Body of pancreas (tissue), 4 donors: ENCODE data around the gene OR2W3. TPM values are rescaled to one million over a fixed set of nuclear protein-coding genes. Genes with fewer than 3 reads are reported as not detected.

Experiments used
- ATAC-seq: fragments of 150-250 bp; one replicate; pipeline ENCODE4 v1.9.1; 2016
- DNase-seq, 4 donors: peaks; one replicate each; pipeline ENCODE4 v3.0.0-alpha.2; 2019
- H3K27ac ChIP-seq, 4 donors: fragments of 200-600 bp; sonication (generic); 1 replicate in 3 of 4; 2 replicates in 1 of 4; pipeline versions ENCODE4 v1.5.1 to v1.6.1; 2016 to 2019; ENCODE audit warnings: mild to moderate bottlenecking in 1 of 4, mixed read lengths in 1 of 4, moderate library complexity in 1 of 4
- H3K27me3 ChIP-seq, 2 donors: fragments of 200-600 bp; sonication (generic); one replicate each; pipeline ENCODE4 v1.6.0; 2016; ENCODE audit warnings: mild to moderate bottlenecking in 1 of 2
- H3K36me3 ChIP-seq, 2 donors: fragments of 200-600 bp; sonication (generic); replicated peaks in 1 of 2; 2 replicates each; pipeline ENCODE4 v1.5.1; 2016; ENCODE audit warnings: low read depth in 2 of 2; ENCODE audit not compliant: insufficient read depth in 1 of 2
- H3K4me1 ChIP-seq: fragments of 200-600 bp; sonication (generic); one replicate; pipeline ENCODE4 v1.6.0; 2016
- H3K4me3 ChIP-seq, 2 donors: fragments of 200-600 bp; sonication (generic); 1 replicate in 1 of 2; 2 replicates in 1 of 2; pipeline ENCODE4 v1.5.1; 2016 to 2019
- H3K9me3 ChIP-seq, 3 donors: fragments of 200-600 bp; sonication (generic); 1 replicate in 2 of 3; 2 replicates in 1 of 3; pipeline ENCODE4 v1.5.1; 2016
- POLR2A ChIP-seq, 3 donors: fragments of 450-650 bp; IDR thresholded peaks; one replicate each; pipeline ENCODE4 v1.6.1; 2016; ENCODE audit warnings: antibody characterized with exemption in 3 of 3, mild to moderate bottlenecking in 2 of 3
- WGBS, 2 donors: methylation state at CpG; one replicate each; pipeline ENCODE4 v1.1.5; 2017; 5-methylcytosine and 5-hydroxymethylcytosine counted together
- intact Hi-C: fragments of 100-400 bp; cut with DNase I; formaldehyde crosslinking; loops from one replicate; pipeline ENCODE4 v1.15.1; 2023
- total RNA-seq, 2 donors: library from RNA; depleted of rRNA; stranded (reverse); fragments of >200 nt; gene quantifications; one replicate each; pipeline ENCODE4 v1.1.0, GENCODE V29; 2016
- TF ChIP-seq, protein P1 (sequence below), 7 experiments: fragments of 450-650 bp in 4 of 7; fragments of 200-600 bp in 3 of 7; sonication (generic) in 3 of 7; IDR thresholded peaks; one replicate each; pipeline ENCODE4 v1.5.1; 2016 to 2019; ENCODE audit warnings: antibody characterized with exemption in 7 of 7

OR2W3 gene
- total RNA-seq: 1 to 10 TPM in 1 of 2 donors, not detected in 1; 1.3 TPM

DNA sequence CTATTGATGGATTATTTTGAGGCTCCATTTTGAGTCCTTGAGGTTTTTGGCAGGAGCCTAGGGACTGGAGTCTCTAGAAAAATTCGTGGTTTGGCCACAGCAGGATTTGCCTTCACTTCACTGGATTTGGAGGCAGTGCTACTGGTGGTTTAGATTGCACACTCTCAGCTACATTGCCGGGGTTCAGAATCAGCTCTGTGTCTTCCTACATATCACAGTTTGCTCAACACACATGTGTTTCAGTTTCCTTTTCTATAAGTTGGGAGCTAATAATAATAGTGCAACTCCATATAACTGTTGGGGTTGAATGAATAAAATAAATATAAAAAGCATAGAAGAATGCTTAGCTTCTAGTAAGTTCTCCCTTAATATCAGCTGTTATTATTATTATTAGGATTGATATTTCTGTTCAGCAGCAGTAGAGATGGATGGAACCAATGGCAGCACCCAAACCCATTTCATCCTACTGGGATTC lies at the start of gene OR2W3:
TSS of gene OR2W3 (plus strand) at position 425 of the 475 bp plus-strand sequence. CDS start at position 425, 0 bp downstream.
- Histone ChIP-seq H3K9me3 (peaks cover 0 to 7% (median 0%) of the 10 kb centered on the region in 3 donors), H3K4me1 (no peaks in the 10 kb centered on the region), H3K36me3 (no peaks in the 10 kb centered on the region), H3K27ac (no peak within 1 kb of the TSS), H3K27me3 (no peaks in the 10 kb centered on the region), H3K4me3 (no peak within 1 kb of the TSS)
- ATAC-seq (no peak), DNase-seq (no peak)
- WGBS, 2 donors: 33 to 44% methylated on average over 2 of the region's 2 CpGs
- intact Hi-C loops: no loop called here
- TF ChIP-seq, protein P1, sequence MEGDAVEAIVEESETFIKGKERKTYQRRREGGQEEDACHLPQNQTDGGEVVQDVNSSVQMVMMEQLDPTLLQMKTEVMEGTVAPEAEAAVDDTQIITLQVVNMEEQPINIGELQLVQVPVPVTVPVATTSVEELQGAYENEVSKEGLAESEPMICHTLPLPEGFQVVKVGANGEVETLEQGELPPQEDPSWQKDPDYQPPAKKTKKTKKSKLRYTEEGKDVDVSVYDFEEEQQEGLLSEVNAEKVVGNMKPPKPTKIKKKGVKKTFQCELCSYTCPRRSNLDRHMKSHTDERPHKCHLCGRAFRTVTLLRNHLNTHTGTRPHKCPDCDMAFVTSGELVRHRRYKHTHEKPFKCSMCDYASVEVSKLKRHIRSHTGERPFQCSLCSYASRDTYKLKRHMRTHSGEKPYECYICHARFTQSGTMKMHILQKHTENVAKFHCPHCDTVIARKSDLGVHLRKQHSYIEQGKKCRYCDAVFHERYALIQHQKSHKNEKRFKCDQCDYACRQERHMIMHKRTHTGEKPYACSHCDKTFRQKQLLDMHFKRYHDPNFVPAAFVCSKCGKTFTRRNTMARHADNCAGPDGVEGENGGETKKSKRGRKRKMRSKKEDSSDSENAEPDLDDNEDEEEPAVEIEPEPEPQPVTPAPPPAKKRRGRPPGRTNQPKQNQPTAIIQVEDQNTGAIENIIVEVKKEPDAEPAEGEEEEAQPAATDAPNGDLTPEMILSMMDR (IDR thresholded peaks at IDR 0.05): no peak
- TF ChIP-seq POLR2A (IDR thresholded peaks at IDR 0.05): no peak

GRCh38 chr1:247845693-247846017 lies 49.7 kb upstream of the OR2W3 start:
- ATAC-seq: no peak

DNA sequence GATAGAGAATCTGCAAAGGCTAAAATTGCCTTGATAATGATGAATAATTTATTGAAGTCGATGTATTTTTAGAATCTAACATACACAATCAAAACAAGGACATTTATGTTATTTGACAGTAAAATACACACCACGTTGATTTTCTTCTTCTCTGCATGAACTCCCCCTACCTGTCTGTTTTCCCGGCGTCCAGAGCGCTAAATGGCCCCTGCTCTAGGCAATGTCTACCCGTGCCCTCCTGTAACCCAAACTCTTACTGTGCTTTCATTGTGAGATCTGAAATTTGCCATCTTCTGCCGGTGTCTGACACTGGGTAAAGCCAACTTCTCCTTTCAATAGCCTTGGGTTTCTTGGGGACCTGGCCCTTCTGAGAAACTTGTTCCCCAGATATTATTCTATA lies 47.0 kb upstream of the OR2W3 start:
- no peaks in the 10 kb centered on the region for H3K4me1 ChIP-seq

More at GRCh38 chr1:247845693-247846017, 49.7 kb upstream of the OR2W3 start:
- TF ChIP-seq, protein P1 (IDR thresholded peaks at IDR 0.05): no peak
- TF ChIP-seq POLR2A (IDR thresholded peaks at IDR 0.05): no peak
- Histone ChIP-seq H3K4me3 (no peak overlapping the region), H3K4me1 (no peaks in the 10 kb centered on the region), H3K9me3 (no peaks in the 10 kb centered on the region), H3K27ac (no peak overlapping the region), H3K36me3 (no peaks in the 10 kb centered on the region), H3K27me3 (no peaks in the 10 kb centered on the region)
- intact Hi-C loops: no loop called here
- WGBS, 2 donors: 48 to 53% methylated on average over 5 of the region's 5 CpGs
- DNase-seq: no peak

GRCh38 chr1:247849616-247850015 lies 45.8 kb upstream of the OR2W3 start:
- no peak for DNase-seq
- H3K4me1 ChIP-seq: no peaks in the 10 kb centered on the region
- WGBS, 2 donors: 44 to 61% methylated on average over 1 of the region's 1 CpG

More for the DNA sequence above, 47.0 kb upstream of the OR2W3 start:
- ATAC-seq (no peak), DNase-seq (no peak)
- Histone ChIP-seq H3K4me3 (no peak overlapping the region), H3K27me3 (no peaks in the 10 kb centered on the region), H3K36me3 (no peaks in the 10 kb centered on the region), H3K27ac (no peak overlapping the region), H3K9me3 (no peaks in the 10 kb centered on the region)
- WGBS, 2 donors: 71% methylated on average over 7 of the region's 7 CpGs
- intact Hi-C loops: no loop called here
- no peak for TF ChIP-seq POLR2A (IDR thresholded peaks at IDR 0.05)
- TF ChIP-seq, protein P1 (IDR thresholded peaks at IDR 0.05): no peak

More at GRCh38 chr1:247849616-247850015, 45.8 kb upstream of the OR2W3 start:
- Histone ChIP-seq H3K4me3 (no peak overlapping the region), H3K36me3 (no peaks in the 10 kb centered on the region), H3K27me3 (no peaks in the 10 kb centered on the region), H3K9me3 (no peaks in the 10 kb centered on the region), H3K27ac (no peak overlapping the region)
- no peak for ATAC-seq
- TF ChIP-seq, protein P1 (IDR thresholded peaks at IDR 0.05): no peak
- no peak for TF ChIP-seq POLR2A (IDR thresholded peaks at IDR 0.05)
- intact Hi-C loops: no loop called here
